ENCODE data around the gene HEPHL1. TPM values are rescaled to one million over a fixed set of nuclear protein-coding genes. Genes with fewer than 3 reads are reported as not detected.

HEPHL1 gene
- total and polyA plus RNA-seq, 2 donors (not counting 1 experiment from before 2014, with no cell fraction given), result not detected

GRCh38 chr11:94128746-94129511 is 107.8 kb downstream of the HEPHL1 start, which contains the start of gene PANX1:
Gene PANX1 (plus strand): TSS chr11:94128841. CDS start chr11:94129313, 472 bp downstream.
- H3K4me3 ChIP-seq (ENCODE audit: control extremely low read depth in 1 of 5, extremely low read depth in 1 of 5, insufficient read depth in 1 of 5, low read depth in 2 of 5, low read length in 4 of 5), result peak within 1 kb of the TSS; percentile 73 to 92 (median 89)
- H3K4me1 ChIP-seq (ENCODE audit: control insufficient read depth in 2 of 2, insufficient read depth in 2 of 2, low read length in 2 of 2), result peaks cover 25 to 46% of the 10 kb centered on the region in 2 donors
- intact Hi-C loops (cut with micrococcal nuclease), result loop anchor here (1.0 to 5.0 kb wide), 3 partner anchors 345 to 932 kb away; partner anchors contain the start of genes ANKRD49, MED17, MRE11 and SLC36A4
- ChIA-PET POLR2A (interaction anchor here (0.7 to 1.3 kb wide), 3 partner anchors 345 to 388 kb away, joined by 3 to 5 read pairs (median 3); partner anchors contain the start of genes C11orf54, MED17 and TAF1D), CTCF (interaction anchor here (0.9 to 2.1 kb wide), 3 partner anchors 22 to 387 kb away, joined by 3 to 5 read pairs (median 3); no protein-coding TSS in a partner anchor)
- H3K9me3 Mint-ChIP-seq (ENCODE audit: insufficient read depth), result no peaks in the 10 kb centered on the region
- peak; percentile 89 for DNase-seq
- ATAC-seq (ENCODE audit: low read depth), result peak; percentile 81
- H3K9me3 ChIP-seq (ENCODE audit: control extremely low read depth in 1 of 3, control insufficient read depth in 2 of 3, insufficient read depth in 1 of 3, low read length in 2 of 3), result peaks cover 0 to 4% (median 4%) of the 10 kb centered on the region in 3 donors
- peaks cover 29% of the 10 kb centered on the region for H3K4me1 Mint-ChIP-seq
- H3K27me3 Mint-ChIP-seq, result no peaks in the 10 kb centered on the region
- peak within 1 kb of the TSS; percentile 91 for H3K27ac Mint-ChIP-seq
- peak within 1 kb of the TSS; percentile 83 for H3K9ac ChIP-seq (ENCODE audit: low read length)
- peaks cover 12% of the 10 kb centered on the region for H4K20me1 ChIP-seq (ENCODE audit: control insufficient read depth, insufficient read depth, low read length, poor library complexity, severe bottlenecking)
- H3K27me3 ChIP-seq (replicated peaks in 1 of 4; ENCODE audit: control extremely low read depth in 1 of 4, control insufficient read depth in 3 of 4, insufficient read depth in 4 of 4, low read length in 3 of 4), result no peaks in the 10 kb centered on the region
- H3K4me3 Mint-ChIP-seq, result no peak within 1 kb of the TSS
- peak within 1 kb of the TSS; percentile 81 to 90 for H3K27ac ChIP-seq (ENCODE audit: low read length in 2 of 2)
- H3K36me3 ChIP-seq (replicated peaks in 1 of 2; ENCODE audit: control extremely low read depth in 1 of 2, control insufficient read depth in 1 of 2, extremely low read depth in 1 of 2, insufficient read depth in 2 of 2, low read length in 1 of 2), result no peaks in the 10 kb centered on the region
- peak within 1 kb of the TSS; percentile 82 for H3K4me2 ChIP-seq (replicated peaks; ENCODE audit: low read depth, low read length, poor library complexity, severe bottlenecking)
- peak within 1 kb of the TSS; percentile 90 for H2AFZ ChIP-seq (ENCODE audit: insufficient read depth, low read depth, low read length, poor library complexity, severe bottlenecking)
- H3K79me2 ChIP-seq (ENCODE audit: control insufficient read depth, insufficient read depth, low read length), result peaks cover 54% of the 10 kb centered on the region
- TF ChIP-seq CTCF (IDR thresholded peaks at IDR 0.05) (no peak), EZH2 (IDR thresholded peaks at IDR 0.05; ENCODE audit: borderline replicate concordance, insufficient read depth, low read depth, low read length, poor library complexity, severe bottlenecking) (no peak)
- under 1% methylated on average over 92 of the region's 92 CpGs for WGBS (ENCODE audit: insufficient coverage)

Data from B cell (primary cell).